ENCODE results near the gene GRIN2A. TPM values are rescaled to one million over a fixed set of nuclear protein-coding genes. Genes with fewer than 3 reads are reported as not detected.

The GRIN2A gene
- total and polyA plus RNA-seq, 2 of the 8 experiments (the other 6 are each of a cell fraction or from before 2014, with no cell fraction given): 0.18 to 1.8 TPM

DNA sequence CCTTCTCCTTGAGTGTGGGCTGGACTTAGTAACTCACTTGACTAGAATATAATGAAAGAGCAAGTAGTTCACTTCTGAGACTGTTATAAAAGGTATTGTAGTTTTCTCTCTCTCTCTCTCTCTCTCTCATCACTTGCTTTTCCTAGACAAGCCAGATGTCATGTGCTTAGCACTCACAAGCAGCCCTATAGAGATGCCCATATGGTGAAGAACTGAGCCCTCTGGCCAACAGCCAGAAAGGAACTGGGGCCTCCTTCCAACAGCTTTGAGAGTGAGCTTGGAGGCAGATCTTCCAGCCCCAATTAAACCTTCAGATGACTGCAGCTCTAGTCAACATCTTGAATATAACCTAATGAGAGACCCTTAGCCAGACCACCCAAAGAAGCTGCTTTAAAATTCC lies 440.5 kb downstream of the GRIN2A start (continued):
- TF ChIP-seq FOSL1 (IDR thresholded peaks at IDR 0.05; ENCODE audit: insufficient read depth, low read depth, low read length): no peak
- TF ChIP-seq CREB1 (IDR thresholded peaks at IDR 0.05): no peak
- no peak for TF ChIP-seq ZNF274 (IDR thresholded peaks at IDR 0.05; ENCODE audit: borderline replicate concordance, extremely low read depth, low read length)
- no peak for TF ChIP-seq EZH2 (IDR thresholded peaks at IDR 0.05; ENCODE audit: low read depth, low read length, severe bottlenecking)
- TF ChIP-seq, protein P1, sequence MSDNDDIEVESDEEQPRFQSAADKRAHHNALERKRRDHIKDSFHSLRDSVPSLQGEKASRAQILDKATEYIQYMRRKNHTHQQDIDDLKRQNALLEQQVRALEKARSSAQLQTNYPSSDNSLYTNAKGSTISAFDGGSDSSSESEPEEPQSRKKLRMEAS (IDR thresholded peaks at IDR 0.05): no peak
- TF ChIP-seq HDAC2 (IDR thresholded peaks at IDR 0.05; ENCODE audit: borderline replicate concordance in 1 of 2, low read depth in 2 of 2, low read length in 2 of 2): no peak
- TF ChIP-seq KDM5A (IDR thresholded peaks at IDR 0.05; ENCODE audit: low read length): no peak
- TF ChIP-seq, protein P2, sequence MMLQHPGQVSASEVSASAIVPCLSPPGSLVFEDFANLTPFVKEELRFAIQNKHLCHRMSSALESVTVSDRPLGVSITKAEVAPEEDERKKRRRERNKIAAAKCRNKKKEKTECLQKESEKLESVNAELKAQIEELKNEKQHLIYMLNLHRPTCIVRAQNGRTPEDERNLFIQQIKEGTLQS (IDR thresholded peaks at IDR 0.05; ENCODE audit: insufficient read depth, low read depth, low read length): no peak
- no peak for TF ChIP-seq HDAC6 (IDR thresholded peaks at IDR 0.05; ENCODE audit: low read depth, low read length)
